Activated CD4-positive, alpha-beta T cell treated with anti-CD3 and anti-CD28 coated beads for 36 hours (primary cell): ENCODE measurements around the gene SLC25A46. TPM values are rescaled to one million over a fixed set of nuclear protein-coding genes. Genes with fewer than 3 reads are reported as not detected.
"Not testable (repeated sequence)": the region's sequence is repeated elsewhere in the genome, so short reads cannot be mapped to it uniquely, and the experiment has no call there.

ENCODE experiments used
- ATAC-seq: fragments of 200-7000 bp; cut with Tn5 transposase; one replicate; pipeline ENCODE4 v1.10.0; 2021; ENCODE audit warnings: mild to moderate bottlenecking, moderate library complexity
- CTCF ChIA-PET: fragments of 350-600 bp; sonication (Branson Sonifier 250); formaldehyde crosslinking; loops from one replicate; lab custom pipeline; 2021; ENCODE audit warnings: antibody characterized with exemption; lab: Charles Lee
- POLR2A ChIA-PET: fragments of 350-600 bp; sonication (Branson Sonifier 250); formaldehyde crosslinking; loops from one replicate; lab custom pipeline; 2021; ENCODE audit warnings: antibody characterized with exemption, inconsistent platforms; lab: Charles Lee
- DNase-seq: peaks from one replicate; pipeline ENCODE4 v3.0.0-alpha.2; 2020
- H3K27ac Mint-ChIP-seq: one replicate; pipeline ENCODE4 v1.8.0; 2021; ENCODE audit warnings: mixed read lengths
- H3K27me3 Mint-ChIP-seq: one replicate; pipeline ENCODE4 v1.8.0; 2021; ENCODE audit warnings: mixed read lengths
- H3K36me3 Mint-ChIP-seq: one replicate; pipeline ENCODE4 v1.8.0; 2021; ENCODE audit warnings: low read depth, mixed read lengths
- H3K4me1 Mint-ChIP-seq: one replicate; pipeline ENCODE4 v1.8.0; 2021; ENCODE audit warnings: mixed read lengths
- H3K4me3 Mint-ChIP-seq: one replicate; pipeline ENCODE4 v1.8.0; 2021; ENCODE audit warnings: mild to moderate bottlenecking, moderate library complexity, mixed read lengths
- H3K9me3 Mint-ChIP-seq: one replicate; pipeline ENCODE4 v1.8.0; 2021; ENCODE audit warnings: low read depth, mixed read lengths
- intact Hi-C, 2 experiments: fragments of 100-400 bp; cut with DNase I in 1 of 2; cut with micrococcal nuclease in 1 of 2; formaldehyde crosslinking; loops; one replicate each; pipeline versions ENCODE4 v1.14.2 to v1.15.1; 2022 to 2024; cut with DNase I, micrococcal nuclease
- total RNA-seq, 2 experiments: library from RNA; stranded (reverse); gene quantifications; one replicate each; pipeline ENCODE4 v1.2.3, GENCODE V29; 2021

Gene SLC25A46
- total RNA-seq, 2 experiments from 2014 or later = 32.3 to 35.3 TPM

GRCh38 chr5:110726249-110727024 is 12.4 kb upstream of the SLC25A46 start, which contains the start of gene TMEM232:
Gene TMEM232 (minus strand): TSS chr5:110726671. CDS start chr5:110667352, 59,319 bp downstream.
- POLR2A ChIA-PET = no interaction called here
- peak within 1 kb of the TSS; percentile 65 for H3K4me3 Mint-ChIP-seq
- no peaks in the 10 kb centered on the region for H3K36me3 Mint-ChIP-seq
- CTCF ChIA-PET = interaction anchor here (1.0 kb wide), 1 partner anchor 22 kb away, joined by 3 read pairs; no protein-coding TSS in a partner anchor
- DNase-seq = peak; percentile 87
- no peaks in the 10 kb centered on the region for H3K27me3 Mint-ChIP-seq
- H3K4me1 Mint-ChIP-seq = no peaks in the 10 kb centered on the region
- ATAC-seq = peak; percentile 100
- peak within 1 kb of the TSS; percentile 70 for H3K27ac Mint-ChIP-seq
- intact Hi-C loops = loop anchor here (1.0 to 5.0 kb wide), 2 partner anchors 12 to 1034 kb away; no protein-coding TSS in a partner anchor
- no peaks in the 10 kb centered on the region for H3K9me3 Mint-ChIP-seq

DNA sequence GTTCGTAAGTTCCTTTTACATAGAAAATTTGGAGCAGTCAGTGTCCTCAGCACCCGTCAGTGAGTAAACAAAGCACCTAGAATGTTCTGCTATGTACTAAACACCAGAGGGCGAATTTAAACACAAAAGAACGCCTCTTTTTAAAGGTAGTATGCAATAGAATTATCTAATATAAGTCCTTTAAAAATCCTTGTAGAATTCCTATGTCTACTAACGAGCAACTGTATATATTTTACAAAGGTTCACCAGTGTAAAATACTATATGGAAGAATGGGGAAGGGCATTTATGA is 11.8 kb upstream of the SLC25A46 start:
- no peaks in the 10 kb centered on the region for H3K9me3 Mint-ChIP-seq
- POLR2A ChIA-PET = no interaction called here
- H3K27ac Mint-ChIP-seq = peak overlapping the region; percentile 70
- no peaks in the 10 kb centered on the region for H3K4me1 Mint-ChIP-seq
- no peaks in the 10 kb centered on the region for H3K36me3 Mint-ChIP-seq
- ATAC-seq = peak; percentile 63
- DNase-seq = no peak
- intact Hi-C loops = loop anchor here in 1 of 2 experiments (5.0 kb wide), 1 partner anchor 1035 kb away; no protein-coding TSS in a partner anchor
- CTCF ChIA-PET = interaction anchor here (1.0 kb wide), 1 partner anchor 22 kb away, joined by 3 read pairs; no protein-coding TSS in a partner anchor
- H3K4me3 Mint-ChIP-seq = peak overlapping the region; percentile 65
- H3K27me3 Mint-ChIP-seq = no peaks in the 10 kb centered on the region

GRCh38 chr5:110731499-110731898 is 7.3 kb upstream of the SLC25A46 start:
- intact Hi-C loops = loop anchor here in 1 of 2 experiments (10.0 kb wide), 2 partner anchors 493 to 783 kb away; partner anchors contain the start of genes CAMK4 and STARD4
- H3K9me3 Mint-ChIP-seq, H3K27me3 Mint-ChIP-seq, H3K27ac Mint-ChIP-seq, DNase-seq, POLR2A ChIA-PET, ATAC-seq, CTCF ChIA-PET, H3K4me1 Mint-ChIP-seq, H3K36me3 Mint-ChIP-seq, H3K4me3 Mint-ChIP-seq: not testable (repeated sequence)

DNA sequence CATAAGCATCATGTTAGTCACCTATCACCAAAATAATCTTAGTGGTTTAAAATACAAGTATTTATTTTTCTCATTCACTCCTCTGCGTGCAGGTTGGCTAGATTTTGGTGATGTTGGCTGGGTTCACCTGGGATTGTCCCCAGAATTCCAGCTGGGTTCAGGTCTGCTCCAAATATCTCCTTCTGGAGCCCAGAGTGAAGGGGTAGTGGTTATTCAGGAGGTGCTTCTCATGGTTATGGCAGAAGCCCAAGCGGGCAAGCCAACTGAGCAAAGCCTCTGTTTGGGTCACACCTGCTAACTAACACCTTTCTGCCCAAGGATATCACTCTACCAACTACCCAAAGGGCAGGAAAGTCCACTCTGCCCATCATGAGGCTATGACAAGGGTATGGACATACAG is 4.7 kb upstream of the SLC25A46 start:
- ChIA-PET CTCF (interaction anchor here (1.2 kb wide), 1 partner anchor 357 kb away, joined by 3 read pairs; no protein-coding TSS in a partner anchor), POLR2A (no interaction called here)
- intact Hi-C loops = loop anchor here in 1 of 2 experiments (10.0 kb wide), 2 partner anchors 491 to 781 kb away; partner anchors contain the start of genes CAMK4 and STARD4
- ATAC-seq = no peak
- H3K4me1 Mint-ChIP-seq = no peaks in the 10 kb centered on the region
- no peak overlapping the region for H3K27ac Mint-ChIP-seq
- DNase-seq = no peak
- no peaks in the 10 kb centered on the region for H3K9me3 Mint-ChIP-seq
- H3K4me3 Mint-ChIP-seq = no peak overlapping the region
- H3K27me3 Mint-ChIP-seq = peaks cover 4% of the 10 kb centered on the region
- H3K36me3 Mint-ChIP-seq = no peaks in the 10 kb centered on the region

- no peak for ATAC-seq
- H3K36me3 Mint-ChIP-seq = peaks cover 4% of the 10 kb centered on the region
- DNase-seq = no peak
- H3K27ac Mint-ChIP-seq = no peak overlapping the region
- ChIA-PET POLR2A (no interaction called here), CTCF (interaction anchor here (2.3 kb wide), 1 partner anchor 22 kb away, joined by 9 read pairs; no protein-coding TSS in a partner anchor)
- no peak overlapping the region for H3K4me3 Mint-ChIP-seq
- no peaks in the 10 kb centered on the region for H3K9me3 Mint-ChIP-seq
- peaks cover 6% of the 10 kb centered on the region for H3K4me1 Mint-ChIP-seq
- intact Hi-C loops = loop anchor here in 1 of 2 experiments (5.0 to 10.0 kb wide), 3 partner anchors 489 to 1988 kb away; partner anchors contain the start of genes CAMK4, FER and STARD4
- H3K27me3 Mint-ChIP-seq = peaks cover 4% of the 10 kb centered on the region
These were observed 3.3 kb upstream of the SLC25A46 start for GRCh38 chr5:110735556-110735955.

DNA sequence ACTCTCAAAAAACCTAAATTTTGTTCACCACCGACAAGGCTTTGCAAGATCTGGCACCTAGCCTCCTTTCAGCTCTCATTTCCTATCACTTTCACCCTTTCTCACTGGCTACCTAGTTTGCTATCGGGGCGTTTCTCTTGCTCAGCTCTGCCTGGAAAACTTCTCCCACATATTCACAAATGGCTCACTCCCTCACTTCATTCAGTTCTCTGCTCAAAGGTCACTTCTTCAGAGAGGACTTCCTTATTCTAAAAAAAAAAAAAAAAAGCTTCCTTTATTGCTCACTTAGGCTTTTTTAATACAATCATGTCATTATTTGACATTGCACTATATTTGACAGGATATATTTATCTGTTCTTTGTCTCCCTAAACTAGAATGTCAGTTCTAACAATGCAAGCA is 2.1 kb upstream of the SLC25A46 start:
- no peak overlapping the region for H3K4me3 Mint-ChIP-seq
- H3K27ac Mint-ChIP-seq = no peak overlapping the region
- ChIA-PET POLR2A (no interaction called here), CTCF (interaction anchor here (1.9 to 2.3 kb wide), 2 partner anchors 16 to 21 kb away, joined by 6 to 9 read pairs; no protein-coding TSS in a partner anchor)
- intact Hi-C loops = loop anchor here in 1 of 2 experiments (5.0 to 10.0 kb wide), 3 partner anchors 488 to 1989 kb away; partner anchors contain the start of genes CAMK4, FER and STARD4
- H3K4me1 Mint-ChIP-seq = peaks cover 13% of the 10 kb centered on the region
- H3K27me3 Mint-ChIP-seq = peaks cover 4% of the 10 kb centered on the region
- H3K36me3 Mint-ChIP-seq = peaks cover 4% of the 10 kb centered on the region
- H3K9me3 Mint-ChIP-seq = no peaks in the 10 kb centered on the region
- no peak for ATAC-seq
- no peak for DNase-seq

- POLR2A ChIA-PET = interaction anchor here (0.6 kb wide), 1 partner anchor 1081 kb away, joined by 3 read pairs; no protein-coding TSS in a partner anchor
- intact Hi-C loops = loop anchor here (1.0 to 10.0 kb wide), 9 partner anchors 12 to 1991 kb away; partner anchors contain the start of genes MAN2A1 (in 2 of the 2), TMEM232 (in 2 of the 2), CAMK4 (in 1 of the 2) and FER (in 1 of the 2)
- Mint-ChIP-seq H3K4me3 (peak overlapping the region; percentile 87), H3K36me3 (peaks cover 4% of the 10 kb centered on the region), H3K9me3 (no peaks in the 10 kb centered on the region), H3K27ac (peak overlapping the region; percentile 91), H3K4me1 (peaks cover 17% of the 10 kb centered on the region), H3K27me3 (peaks cover 4% of the 10 kb centered on the region)
- ATAC-seq = peak; percentile 76
- no peak for DNase-seq
- CTCF ChIA-PET = no interaction called here
These were observed 350 bp upstream of the SLC25A46 start for GRCh38 chr5:110738503-110738811.

GRCh38 chr5:110751902-110752762 is 13.3 kb downstream of the SLC25A46 start:
- Mint-ChIP-seq H3K4me1 (peaks cover 46% of the 10 kb centered on the region), H3K9me3 (no peaks in the 10 kb centered on the region), H3K36me3 (peaks cover 48% of the 10 kb centered on the region), H3K4me3 (peak overlapping the region; percentile 20), H3K27ac (peak overlapping the region; percentile 83), H3K27me3 (no peaks in the 10 kb centered on the region)
- DNase-seq (peak; percentile 49), ATAC-seq (peak; percentile 92)
- POLR2A ChIA-PET = interaction anchor here (0.6 kb wide), 1 partner anchor 585 kb away, joined by 7 read pairs; no protein-coding TSS in a partner anchor
- CTCF ChIA-PET = no interaction called here
- intact Hi-C loops = loop anchor here (1.0 to 10.0 kb wide), 5 partner anchors 13 to 1393 kb away; partner anchors contain the start of genes SLC25A46 (in 1 of the 2) and WDR36 (in 1 of the 2)

GRCh38 chr5:110752953-110753352 is 14.1 kb downstream of the SLC25A46 start:
- Mint-ChIP-seq H3K27me3 (no peaks in the 10 kb centered on the region), H3K27ac (peak overlapping the region; percentile 83), H3K4me3 (peak overlapping the region; percentile 20), H3K36me3 (peaks cover 47% of the 10 kb centered on the region), H3K9me3 (no peaks in the 10 kb centered on the region), H3K4me1 (peaks cover 46% of the 10 kb centered on the region)
- POLR2A ChIA-PET = interaction anchor here (0.6 kb wide), 1 partner anchor 584 kb away, joined by 7 read pairs; no protein-coding TSS in a partner anchor
- CTCF ChIA-PET = interaction anchor here (0.6 to 1.8 kb wide), 4 partner anchors 10 to 724 kb away, joined by 3 to 4 read pairs (median 3); no protein-coding TSS in a partner anchor
- DNase-seq (peak; percentile 8), ATAC-seq (peak; percentile 37)
- intact Hi-C loops = loop anchor here (1.0 to 10.0 kb wide), 5 partner anchors 14 to 1392 kb away; partner anchors contain the start of genes SLC25A46 (in 1 of the 2) and WDR36 (in 1 of the 2)

GRCh38 chr5:110753600-110753999 is 14.8 kb downstream of the SLC25A46 start:
- intact Hi-C loops = loop anchor here (2.0 to 10.0 kb wide), 3 partner anchors 339 to 1391 kb away; partner anchors contain the start of gene WDR36 (in 1 of the 2)
- Mint-ChIP-seq H3K4me1 (peaks cover 46% of the 10 kb centered on the region), H3K27me3 (no peaks in the 10 kb centered on the region), H3K27ac (no peak overlapping the region), H3K36me3 (peaks cover 45% of the 10 kb centered on the region), H3K9me3 (no peaks in the 10 kb centered on the region), H3K4me3 (no peak overlapping the region)
- ATAC-seq (no peak), DNase-seq (no peak)
- POLR2A ChIA-PET = no interaction called here
- CTCF ChIA-PET = interaction anchor here (0.6 to 1.8 kb wide), 3 partner anchors 11 to 56 kb away, joined by 3 to 4 read pairs (median 3); no protein-coding TSS in a partner anchor
